Gastrocnemius medialis (tissue), 4 donors: ENCODE results near the gene FHOD1. TPM values are rescaled to one million over a fixed set of nuclear protein-coding genes. Genes with fewer than 3 reads are reported as not detected.

Experiments
- ATAC-seq, 2 donors: fragments of 150-250 bp; one replicate each; pipeline ENCODE4 v1.9.1; 2016
- DNase-seq, 2 donors: peaks; one replicate each; pipeline ENCODE4 v3.0.0-alpha.2; 2019
- H3K27ac ChIP-seq, 4 donors: fragments of 200-600 bp; sonication (generic); 1 replicate in 1 of 4; 2 replicates in 3 of 4; pipeline ENCODE4 v1.5.1; 2016 to 2018; ENCODE audit warnings: mild to moderate bottlenecking in 2 of 4, moderate library complexity in 1 of 4
- H3K27me3 ChIP-seq, 3 donors: fragments of 200-600 bp; sonication (generic) in 2 of 3; 1 replicate in 1 of 3; 2 replicates in 2 of 3; pipeline versions ENCODE4 v1.5.1 to v1.6.0; 2016 to 2019; ENCODE audit warnings: mild to moderate bottlenecking in 1 of 3, moderate library complexity in 1 of 3
- H3K36me3 ChIP-seq, 2 donors: fragments of 200-600 bp; sonication (generic) in 1 of 2; one replicate each; pipeline ENCODE4 v1.5.1; 2017 to 2018
- H3K4me1 ChIP-seq, 2 donors: fragments of 200-600 bp; sonication (generic) in 1 of 2; one replicate each; pipeline ENCODE4 v1.5.1; 2016 to 2017; ENCODE audit warnings: mild to moderate bottlenecking in 2 of 2
- H3K4me3 ChIP-seq, 4 donors: fragments of 200-600 bp; sonication (generic) in 3 of 4; 1 replicate in 1 of 4; 2 replicates in 3 of 4; pipeline ENCODE4 v1.5.1; 2016 to 2019; ENCODE audit warnings: mild to moderate bottlenecking in 2 of 4
- H3K9me3 ChIP-seq, 3 donors: fragments of 200-600 bp; sonication (generic) in 2 of 3; 1 replicate in 1 of 3; 2 replicates in 2 of 3; pipeline ENCODE4 v1.5.1; 2016 to 2019
- POLR2A ChIP-seq, 2 donors: fragments of 450-650 bp; IDR thresholded peaks; one replicate each; pipeline ENCODE4 v1.6.1; 2017; ENCODE audit warnings: antibody characterized with exemption in 2 of 2, mild to moderate bottlenecking in 2 of 2, moderate library complexity in 2 of 2
- in situ Hi-C, 4 donors: fragments of 200-750 bp; cut with MboI; loops; one replicate each; pipeline versions ENCODE4 v1.15.0 to v1.8.0; 2017; ENCODE audit warnings: low sequenced_read_pairs in 4 of 4
- intact Hi-C: fragments of 100-400 bp; cut with DNase I; formaldehyde crosslinking; loops from one replicate; pipeline ENCODE4 v1.15.1; 2023; ENCODE audit warnings: low total_unique reads
- total RNA-seq, 4 donors: library from RNA; depleted of rRNA; stranded (reverse); fragments of >200 nt; gene quantifications; one replicate each; pipeline versions ENCODE4 v1.1.0 to v1.2.3, GENCODE V29; 2016
- TF ChIP-seq, protein P1 (sequence below), 5 experiments: fragments of 450-650 bp in 3 of 5; fragments of 200-600 bp in 2 of 5; sonication (generic) in 2 of 5; IDR thresholded peaks in 4 of 5; conservative IDR thresholded peaks in 1 of 5; 1 replicate in 4 of 5; 2 replicates in 1 of 5; pipeline ENCODE4 v1.5.1; 2016 to 2019; ENCODE audit warnings: antibody characterized with exemption in 5 of 5, mild to moderate bottlenecking in 3 of 5, moderate library complexity in 3 of 5

The FHOD1 gene
- total RNA-seq, 4 donors from 2014 or later, result 26.3 to 65.3 (median 52.4) TPM

DNA sequence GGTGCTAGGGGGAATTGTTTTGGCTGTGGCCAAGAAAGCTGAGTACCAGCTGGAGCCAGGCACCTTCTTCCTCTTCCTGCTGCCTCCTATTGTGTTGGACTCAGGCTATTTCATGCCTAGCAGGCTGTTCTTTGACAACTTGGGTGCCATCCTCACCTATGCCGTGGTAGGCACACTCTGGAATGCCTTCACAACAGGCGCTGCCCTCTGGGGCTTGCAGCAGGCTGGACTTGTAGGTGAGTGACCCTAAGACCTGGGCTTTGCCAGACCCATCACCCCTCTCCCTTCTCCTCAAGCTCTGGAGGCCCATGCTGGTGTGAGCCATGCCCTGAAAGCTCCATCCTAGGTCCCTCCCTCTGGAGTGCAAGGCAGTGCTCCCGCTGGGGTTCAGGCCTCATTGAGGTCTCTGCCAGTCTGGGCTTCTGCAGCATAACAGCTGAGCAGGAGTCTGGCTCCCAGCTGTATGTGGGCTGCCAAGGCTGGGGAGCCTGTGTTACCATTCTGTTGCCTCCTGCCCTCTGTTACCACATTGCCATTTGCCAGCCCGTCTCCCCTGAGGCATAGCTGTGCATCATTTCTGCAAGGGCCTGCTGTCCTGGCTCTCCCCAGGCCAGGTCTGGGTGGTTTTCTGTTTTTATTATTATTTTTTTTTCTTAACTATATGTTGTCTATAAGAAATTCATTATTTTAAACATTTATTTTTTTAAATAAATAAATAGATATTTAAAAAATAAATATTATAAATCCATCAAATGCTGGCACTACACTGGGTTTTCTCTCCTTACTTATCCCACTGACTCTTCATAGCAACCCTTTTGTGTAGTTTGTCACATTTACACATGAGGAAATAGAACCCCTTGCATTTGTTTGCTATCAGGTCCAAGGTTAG is 5.6 kb upstream of the FHOD1 start:
- no peaks in the 10 kb centered on the region for H3K36me3 ChIP-seq
- peak in 1 of 2 donors; percentile 49 for DNase-seq
- H3K27ac ChIP-seq, result peak overlapping the region in 1 of 4 donors; percentile 8
- no peak overlapping the region for H3K4me3 ChIP-seq
- H3K4me1 ChIP-seq, result peaks cover 16% of the 10 kb centered on the region in 2 donors
- intact Hi-C loops, result no loop called here
- no peaks in the 10 kb centered on the region for H3K27me3 ChIP-seq
- no peaks in the 10 kb centered on the region for H3K9me3 ChIP-seq
- in situ Hi-C loops, result no loop called here
- no peak for TF ChIP-seq POLR2A (IDR thresholded peaks at IDR 0.05)
- no peak for ATAC-seq

DNA sequence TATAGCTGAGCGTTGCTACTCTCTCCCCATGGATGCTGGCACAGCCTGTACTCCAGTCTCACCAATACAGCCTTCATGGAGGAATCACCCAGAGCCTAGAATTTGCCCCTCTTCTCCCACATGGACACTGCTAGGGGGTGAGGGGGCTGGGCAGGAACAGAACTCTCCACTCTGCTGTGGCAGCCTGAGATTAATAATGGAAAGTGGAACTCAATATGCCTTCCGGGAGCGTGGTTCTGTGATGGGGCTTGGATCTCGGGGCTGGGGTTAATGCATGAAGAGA is 2.7 kb upstream of the FHOD1 start:
- H3K27me3 ChIP-seq, result no peaks in the 10 kb centered on the region
- no peaks in the 10 kb centered on the region for H3K9me3 ChIP-seq
- in situ Hi-C loops (no loop called here), intact Hi-C loops (no loop called here)
- H3K27ac ChIP-seq, result no peak overlapping the region
- no peak overlapping the region for H3K4me3 ChIP-seq
- H3K36me3 ChIP-seq, result no peaks in the 10 kb centered on the region
- H3K4me1 ChIP-seq, result peaks cover 30% of the 10 kb centered on the region in 2 donors
- ATAC-seq (no peak), DNase-seq (no peak)
- no peak for TF ChIP-seq POLR2A (IDR thresholded peaks at IDR 0.05)
- TF ChIP-seq, protein P1, sequence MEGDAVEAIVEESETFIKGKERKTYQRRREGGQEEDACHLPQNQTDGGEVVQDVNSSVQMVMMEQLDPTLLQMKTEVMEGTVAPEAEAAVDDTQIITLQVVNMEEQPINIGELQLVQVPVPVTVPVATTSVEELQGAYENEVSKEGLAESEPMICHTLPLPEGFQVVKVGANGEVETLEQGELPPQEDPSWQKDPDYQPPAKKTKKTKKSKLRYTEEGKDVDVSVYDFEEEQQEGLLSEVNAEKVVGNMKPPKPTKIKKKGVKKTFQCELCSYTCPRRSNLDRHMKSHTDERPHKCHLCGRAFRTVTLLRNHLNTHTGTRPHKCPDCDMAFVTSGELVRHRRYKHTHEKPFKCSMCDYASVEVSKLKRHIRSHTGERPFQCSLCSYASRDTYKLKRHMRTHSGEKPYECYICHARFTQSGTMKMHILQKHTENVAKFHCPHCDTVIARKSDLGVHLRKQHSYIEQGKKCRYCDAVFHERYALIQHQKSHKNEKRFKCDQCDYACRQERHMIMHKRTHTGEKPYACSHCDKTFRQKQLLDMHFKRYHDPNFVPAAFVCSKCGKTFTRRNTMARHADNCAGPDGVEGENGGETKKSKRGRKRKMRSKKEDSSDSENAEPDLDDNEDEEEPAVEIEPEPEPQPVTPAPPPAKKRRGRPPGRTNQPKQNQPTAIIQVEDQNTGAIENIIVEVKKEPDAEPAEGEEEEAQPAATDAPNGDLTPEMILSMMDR (IDR thresholded peaks at IDR 0.05 in 4 of 5, conservative IDR thresholded peaks at IDR 0.05 in 1 of 5), result no peak

DNA sequence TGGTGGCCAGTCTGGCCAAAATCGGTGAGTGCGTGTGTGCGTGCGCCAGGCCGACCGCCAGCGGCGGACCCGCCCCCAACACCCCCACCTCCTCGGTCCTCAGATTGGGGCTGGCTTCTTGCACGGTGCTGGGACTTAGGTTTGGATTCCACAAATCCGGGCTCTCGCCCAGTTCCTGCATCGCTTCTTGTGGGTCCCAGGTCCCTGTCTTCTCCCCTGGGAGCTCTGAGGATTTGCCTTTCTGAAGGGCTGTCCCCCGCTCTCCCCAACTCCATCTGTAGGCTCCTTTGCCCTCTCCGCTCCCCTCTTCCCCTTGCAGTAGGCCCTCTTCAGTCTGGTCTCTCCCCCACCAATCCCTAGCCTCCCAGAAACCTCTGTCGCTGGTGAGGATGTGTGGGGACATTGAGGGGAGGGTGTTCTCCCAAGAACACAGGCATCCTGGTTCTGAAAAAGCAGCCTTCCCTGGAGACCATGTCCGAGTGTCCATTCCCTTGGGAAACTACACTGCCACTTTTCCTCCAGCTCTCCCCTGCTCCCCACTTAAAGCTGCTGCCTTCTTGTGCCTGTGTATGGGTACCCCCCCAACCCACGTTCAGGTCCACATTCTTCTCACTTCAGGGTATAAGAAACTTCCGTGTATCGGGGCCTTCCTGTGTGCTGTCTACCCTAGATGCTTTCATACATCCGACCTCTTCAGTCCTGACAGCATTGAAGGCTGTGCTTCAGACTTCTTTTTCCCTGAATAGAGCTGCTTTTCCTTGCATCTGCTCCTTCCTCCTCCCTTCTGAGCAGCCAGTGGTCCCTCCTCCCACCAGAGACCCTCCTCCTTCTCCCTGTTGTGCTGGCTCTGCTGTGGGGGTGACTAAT is 2.1 kb upstream of the FHOD1 start:
- H3K27me3 ChIP-seq, result no peaks in the 10 kb centered on the region
- intact Hi-C loops (loop anchor here (5.0 kb wide), 3 partner anchors 87 to 823 kb away; partner anchors contain the start of gene HSF4), in situ Hi-C loops (no loop called here)
- peak overlapping the region; percentile 68 to 93 (median 88) for H3K4me3 ChIP-seq
- H3K27ac ChIP-seq, result peak overlapping the region; percentile 94 to 99 (median 98)
- ATAC-seq, result no peak
- TF ChIP-seq, protein P1 (IDR thresholded peaks at IDR 0.05 in 4 of 5, conservative IDR thresholded peaks at IDR 0.05 in 1 of 5), result peak in 1 of 5 experiments; percentile 3
- TF ChIP-seq POLR2A (IDR thresholded peaks at IDR 0.05), result no peak
- no peaks in the 10 kb centered on the region for H3K9me3 ChIP-seq
- DNase-seq, result no peak
- peaks cover 36% of the 10 kb centered on the region in 2 donors for H3K4me1 ChIP-seq
- H3K36me3 ChIP-seq, result no peaks in the 10 kb centered on the region

DNA sequence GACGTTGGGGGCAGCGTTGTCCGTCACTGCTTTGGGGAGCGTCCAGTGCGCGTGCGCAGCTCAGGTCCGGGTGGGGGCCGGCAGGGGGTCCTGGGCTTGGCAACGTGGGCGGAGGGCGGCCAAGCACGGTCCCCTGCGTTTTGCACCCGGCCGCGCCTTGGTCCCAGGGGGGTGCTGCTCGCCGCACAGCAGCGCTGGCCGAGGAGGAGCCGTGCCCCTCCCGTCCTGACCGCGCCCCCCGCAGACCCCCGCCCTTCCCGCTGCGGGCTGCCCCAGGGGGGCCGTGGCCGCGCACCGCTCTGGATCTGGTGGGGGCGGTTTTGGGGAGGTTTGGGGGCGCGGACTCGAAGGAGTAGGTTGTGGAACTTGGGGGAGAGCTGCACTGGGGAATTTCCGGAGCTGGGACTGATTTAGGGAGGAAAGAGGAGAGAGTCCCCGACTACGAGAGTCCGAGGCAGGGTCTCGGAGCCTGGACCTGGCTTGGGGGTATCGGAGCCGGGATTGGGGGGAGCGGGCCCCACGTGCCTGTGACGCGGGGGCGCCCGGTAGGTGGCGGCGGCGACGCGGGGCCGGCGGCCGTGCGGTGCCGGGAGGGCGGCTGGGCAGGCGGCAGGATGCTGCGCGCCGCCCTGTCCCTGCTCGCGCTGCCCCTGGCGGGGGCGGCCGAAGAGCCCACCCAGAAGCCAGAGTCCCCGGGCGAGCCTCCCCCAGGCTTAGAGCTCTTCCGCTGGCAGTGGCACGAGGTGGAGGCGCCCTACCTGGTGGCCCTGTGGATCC is 1.3 kb upstream of the FHOD1 start, which contains the start of gene SLC9A5:
Gene SLC9A5, plus strand, starts transcription at position 579 of the 777 bp plus-strand sequence. Its CDS starts 36 bp downstream, at position 615.
- Histone ChIP-seq H3K36me3 (no peaks in the 10 kb centered on the region), H3K27me3 (no peaks in the 10 kb centered on the region), H3K4me1 (peaks cover 44% of the 10 kb centered on the region in 2 donors), H3K4me3 (peak within 1 kb of the TSS; percentile 68 to 93 (median 88)), H3K27ac (peak within 1 kb of the TSS; percentile 94 to 99 (median 98)), H3K9me3 (no peaks in the 10 kb centered on the region)
- DNase-seq (peak in 1 of 2 donors; percentile 60), ATAC-seq (no peak)
- intact Hi-C loops (loop anchor here (5.0 kb wide), 3 partner anchors 86 to 824 kb away; partner anchors contain the start of gene HSF4), in situ Hi-C loops (no loop called here)
- TF ChIP-seq, protein P1 (IDR thresholded peaks at IDR 0.05 in 4 of 5, conservative IDR thresholded peaks at IDR 0.05 in 1 of 5), result peak in 2 of 5 experiments; percentile 35 to 51
- TF ChIP-seq POLR2A (IDR thresholded peaks at IDR 0.05), result peak; percentile 60 to 79
